Raji (cell line): Measurements from ENCODE around the gene UNC80.

Source experiments
- POLR2A ChIP-seq: IDR thresholded peaks from 2 replicates; pipeline ENCODE4 v1.6.1; 2011; ENCODE audit warnings: low read depth, low read length, control low read depth; ENCODE audit not compliant: insufficient read depth

UNC80 gene

GRCh38 chr2:209969692-209970091 is 198.1 kb downstream of the UNC80 start:
- no peak for TF ChIP-seq POLR2A

GRCh38 chr2:209970271-209970670 is 198.6 kb downstream of the UNC80 start:
- no peak for TF ChIP-seq POLR2A

GRCh38 chr2:209970711-209971110 is 199.1 kb downstream of the UNC80 start:
- TF ChIP-seq POLR2A = no peak

- no peak for TF ChIP-seq POLR2A
Observed at GRCh38 chr2:209973328-209973727, 201.7 kb downstream of the UNC80 start.

- TF ChIP-seq POLR2A = no peak
Observed at GRCh38 chr2:209974576-209974975, 202.9 kb downstream of the UNC80 start.

GRCh38 chr2:209976698-209977385 is 205.2 kb downstream of the UNC80 start:
- no peak for TF ChIP-seq POLR2A

GRCh38 chr2:209977386-209978239 is 206.0 kb downstream of the UNC80 start:
- TF ChIP-seq POLR2A = no peak

GRCh38 chr2:209984291-209984690 is 212.7 kb downstream of the UNC80 start:
- no peak for TF ChIP-seq POLR2A

GRCh38 chr2:209985874-209986273 is 214.2 kb downstream of the UNC80 start:
- TF ChIP-seq POLR2A = no peak

- no peak for TF ChIP-seq POLR2A
Observed at GRCh38 chr2:209986415-209986814, 214.8 kb downstream of the UNC80 start.

- TF ChIP-seq POLR2A = no peak
Observed at GRCh38 chr2:209988010-209988409, 216.4 kb downstream of the UNC80 start.

- no peak for TF ChIP-seq POLR2A
Observed at GRCh38 chr2:209990838-209991237, 219.2 kb downstream of the UNC80 start.

- TF ChIP-seq POLR2A = no peak
Observed at GRCh38 chr2:209993968-209994367, 222.3 kb downstream of the UNC80 start.

GRCh38 chr2:209998596-209998995 is 227.0 kb downstream of the UNC80 start:
- no peak for TF ChIP-seq POLR2A

- TF ChIP-seq POLR2A = no peak
Observed at GRCh38 chr2:210000464-210001324, 229.1 kb downstream of the UNC80 start.
